DOHH2 (cell line): Measurements from ENCODE around the gene PCDHGA7.

ENCODE experiments used
- EZH2phosphoT487 ChIP-seq: fragments of 200-600 bp; sonication (generic); IDR thresholded peaks from 2 replicates; pipeline ENCODE4 v1.6.1; 2017; ENCODE audit warnings: borderline replicate concordance, mild to moderate bottlenecking, antibody characterized with exemption, low read length, moderate library complexity, mixed read lengths
- TF ChIP-seq, protein P1 (sequence below): fragments of 200-600 bp; sonication (generic); IDR thresholded peaks from one replicate; pipeline ENCODE4 v1.5.1; 2014; ENCODE audit warnings: antibody characterized with exemption, mild to moderate bottlenecking, low read depth, low read length; ENCODE audit not compliant: poor library complexity, severe bottlenecking

DNA sequence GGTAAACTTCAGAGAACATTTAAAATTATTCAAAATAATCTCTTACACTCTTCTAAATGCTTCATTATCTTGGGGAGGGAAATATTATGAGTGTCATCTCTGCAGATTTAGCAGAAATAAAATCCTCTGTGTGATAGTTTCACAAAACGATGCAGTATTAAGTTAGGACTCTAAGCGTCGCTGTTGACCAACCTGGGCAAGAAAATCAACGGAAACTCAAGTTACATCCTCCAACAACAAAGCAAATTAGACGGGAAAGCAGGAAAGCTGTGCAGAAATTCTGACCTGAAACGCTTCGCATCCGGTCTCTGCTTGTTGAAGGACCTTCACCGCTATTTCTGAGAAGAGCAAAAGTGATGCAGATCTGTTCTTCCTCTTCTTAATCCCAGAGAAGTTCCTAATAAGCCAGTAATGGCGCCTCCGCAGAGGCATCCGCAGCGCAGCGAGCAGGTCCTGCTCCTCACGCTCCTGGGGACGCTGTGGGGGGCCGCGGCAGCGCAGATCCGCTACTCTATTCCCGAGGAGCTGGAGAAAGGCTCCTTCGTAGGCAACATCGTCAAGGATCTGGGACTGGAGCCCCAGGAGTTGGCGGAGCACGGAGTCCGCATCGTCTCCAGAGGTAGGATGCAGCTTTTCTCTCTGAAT lies 8.7 kb upstream of the PCDHGA7 start, which contains the start of gene PCDHGA6:
- TF ChIP-seq, protein P1, sequence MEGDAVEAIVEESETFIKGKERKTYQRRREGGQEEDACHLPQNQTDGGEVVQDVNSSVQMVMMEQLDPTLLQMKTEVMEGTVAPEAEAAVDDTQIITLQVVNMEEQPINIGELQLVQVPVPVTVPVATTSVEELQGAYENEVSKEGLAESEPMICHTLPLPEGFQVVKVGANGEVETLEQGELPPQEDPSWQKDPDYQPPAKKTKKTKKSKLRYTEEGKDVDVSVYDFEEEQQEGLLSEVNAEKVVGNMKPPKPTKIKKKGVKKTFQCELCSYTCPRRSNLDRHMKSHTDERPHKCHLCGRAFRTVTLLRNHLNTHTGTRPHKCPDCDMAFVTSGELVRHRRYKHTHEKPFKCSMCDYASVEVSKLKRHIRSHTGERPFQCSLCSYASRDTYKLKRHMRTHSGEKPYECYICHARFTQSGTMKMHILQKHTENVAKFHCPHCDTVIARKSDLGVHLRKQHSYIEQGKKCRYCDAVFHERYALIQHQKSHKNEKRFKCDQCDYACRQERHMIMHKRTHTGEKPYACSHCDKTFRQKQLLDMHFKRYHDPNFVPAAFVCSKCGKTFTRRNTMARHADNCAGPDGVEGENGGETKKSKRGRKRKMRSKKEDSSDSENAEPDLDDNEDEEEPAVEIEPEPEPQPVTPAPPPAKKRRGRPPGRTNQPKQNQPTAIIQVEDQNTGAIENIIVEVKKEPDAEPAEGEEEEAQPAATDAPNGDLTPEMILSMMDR, result no peak
- TF ChIP-seq EZH2phosphoT487, result no peak
